Measurements from ENCODE around the gene PARL.

PARL gene

DNA sequence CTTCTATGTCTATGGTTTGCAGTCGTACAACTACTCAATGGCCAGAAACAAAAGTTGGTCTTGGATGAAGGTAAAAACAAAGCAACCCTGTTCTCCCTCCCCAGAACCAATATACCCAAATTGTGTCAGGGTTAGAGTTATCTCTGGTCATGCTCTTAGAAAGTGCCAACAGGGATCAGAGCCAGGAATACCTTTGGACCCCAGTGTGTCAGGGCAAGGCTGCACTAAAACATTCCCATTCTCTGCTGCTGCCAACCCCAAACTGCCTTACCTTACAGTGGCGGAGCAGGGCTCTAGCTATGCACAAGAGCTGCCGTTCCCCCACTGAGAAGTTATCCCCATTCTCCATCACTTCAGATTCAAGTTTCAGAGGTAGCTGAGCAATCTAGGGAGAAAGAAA is 42.4 kb upstream of the PARL start:
- Histone ChIP-seq H3K79me2 (ENCODE audit: low read length) (no peaks in the 10 kb centered on the region), H2AFZ (ENCODE audit: low read depth, low read length) (no peak overlapping the region), H3K4me1 (ENCODE audit: low read length) (no peaks in the 10 kb centered on the region), H3K27me3 (ENCODE audit: low read depth, low read length) (no peaks in the 10 kb centered on the region), H3K36me3 (replicated peaks; ENCODE audit: low read depth, low read length) (no peaks in the 10 kb centered on the region), H3K4me3 (ENCODE audit: low read length) (no peak overlapping the region), H3K9me3 (ENCODE audit: insufficient read depth, low read length) (no peaks in the 10 kb centered on the region), H3K9ac (ENCODE audit: low read length) (no peak overlapping the region), H3K27ac (ENCODE audit: low read length) (no peak overlapping the region), H4K20me1 (ENCODE audit: insufficient read depth, low read length) (no peaks in the 10 kb centered on the region), H3K4me2 (ENCODE audit: low read length) (no peak overlapping the region)
- TF ChIP-seq EZH2phosphoT487 (IDR thresholded peaks at IDR 0.05; ENCODE audit: low read depth) = no peak
- no peak for TF ChIP-seq CTCF (IDR thresholded peaks at IDR 0.05; ENCODE audit: low read depth, low read length)

GRCh38 chr3:183924956-183925355 is 40.3 kb upstream of the PARL start:
- no peak overlapping the region for H3K4me3 ChIP-seq (ENCODE audit: low read length)
- no peaks in the 10 kb centered on the region for H3K27me3 ChIP-seq (ENCODE audit: low read depth, low read length)
- H3K36me3 ChIP-seq (replicated peaks; ENCODE audit: low read depth, low read length) = no peaks in the 10 kb centered on the region
- no peaks in the 10 kb centered on the region for H3K79me2 ChIP-seq (ENCODE audit: low read length)
- no peak overlapping the region for H3K9ac ChIP-seq (ENCODE audit: low read length)
- H4K20me1 ChIP-seq (ENCODE audit: insufficient read depth, low read length) = no peaks in the 10 kb centered on the region
- no peak for TF ChIP-seq EZH2phosphoT487 (IDR thresholded peaks at IDR 0.05; ENCODE audit: low read depth)
- H2AFZ ChIP-seq (ENCODE audit: low read depth, low read length) = no peak overlapping the region
- H3K27ac ChIP-seq (ENCODE audit: low read length) = no peak overlapping the region
- no peaks in the 10 kb centered on the region for H3K9me3 ChIP-seq (ENCODE audit: insufficient read depth, low read length)
- H3K4me1 ChIP-seq (ENCODE audit: low read length) = no peaks in the 10 kb centered on the region
- no peak overlapping the region for H3K4me2 ChIP-seq (ENCODE audit: low read length)

GRCh38 chr3:183924543-183924942 is 39.9 kb upstream of the PARL start:
- H3K4me3 ChIP-seq (ENCODE audit: low read length) = no peak overlapping the region
- H3K4me1 ChIP-seq (ENCODE audit: low read length) = no peaks in the 10 kb centered on the region
- no peaks in the 10 kb centered on the region for H3K79me2 ChIP-seq (ENCODE audit: low read length)
- no peaks in the 10 kb centered on the region for H3K9me3 ChIP-seq (ENCODE audit: insufficient read depth, low read length)
- H3K27ac ChIP-seq (ENCODE audit: low read length) = no peak overlapping the region
- H4K20me1 ChIP-seq (ENCODE audit: insufficient read depth, low read length) = no peaks in the 10 kb centered on the region
- H3K27me3 ChIP-seq (ENCODE audit: low read depth, low read length) = no peaks in the 10 kb centered on the region
- no peak overlapping the region for H2AFZ ChIP-seq (ENCODE audit: low read depth, low read length)
- no peak overlapping the region for H3K4me2 ChIP-seq (ENCODE audit: low read length)
- TF ChIP-seq CTCF (IDR thresholded peaks at IDR 0.05; ENCODE audit: low read depth, low read length) (no peak), EZH2phosphoT487 (IDR thresholded peaks at IDR 0.05; ENCODE audit: low read depth) (no peak)
- no peak overlapping the region for H3K9ac ChIP-seq (ENCODE audit: low read length)
- no peaks in the 10 kb centered on the region for H3K36me3 ChIP-seq (replicated peaks; ENCODE audit: low read depth, low read length)

- H3K9ac ChIP-seq (ENCODE audit: low read length) = no peak overlapping the region
- H3K27ac ChIP-seq (ENCODE audit: low read length) = no peak overlapping the region
- no peak overlapping the region for H2AFZ ChIP-seq (ENCODE audit: low read depth, low read length)
- no peak for TF ChIP-seq EZH2phosphoT487 (IDR thresholded peaks at IDR 0.05; ENCODE audit: low read depth)
- no peaks in the 10 kb centered on the region for H3K79me2 ChIP-seq (ENCODE audit: low read length)
- H3K36me3 ChIP-seq (replicated peaks; ENCODE audit: low read depth, low read length) = no peaks in the 10 kb centered on the region
- no peak overlapping the region for H3K4me2 ChIP-seq (ENCODE audit: low read length)
- 0 out of 2 replicates have a peak, but pooled peaks cover 6% of the 10 kb centered on the region for H3K27me3 ChIP-seq (ENCODE audit: low read depth, low read length)
- H4K20me1 ChIP-seq (ENCODE audit: insufficient read depth, low read length) = no peaks in the 10 kb centered on the region
- no peaks in the 10 kb centered on the region for H3K9me3 ChIP-seq (ENCODE audit: insufficient read depth, low read length)
- H3K4me3 ChIP-seq (ENCODE audit: low read length) = no peak overlapping the region
- peaks cover under 1% of the 10 kb centered on the region; the same call in 1 of the 2 replicates for H3K4me1 ChIP-seq (ENCODE audit: low read length)
Measured at GRCh38 chr3:183922421-183922820, 37.7 kb upstream of the PARL start.

DNA sequence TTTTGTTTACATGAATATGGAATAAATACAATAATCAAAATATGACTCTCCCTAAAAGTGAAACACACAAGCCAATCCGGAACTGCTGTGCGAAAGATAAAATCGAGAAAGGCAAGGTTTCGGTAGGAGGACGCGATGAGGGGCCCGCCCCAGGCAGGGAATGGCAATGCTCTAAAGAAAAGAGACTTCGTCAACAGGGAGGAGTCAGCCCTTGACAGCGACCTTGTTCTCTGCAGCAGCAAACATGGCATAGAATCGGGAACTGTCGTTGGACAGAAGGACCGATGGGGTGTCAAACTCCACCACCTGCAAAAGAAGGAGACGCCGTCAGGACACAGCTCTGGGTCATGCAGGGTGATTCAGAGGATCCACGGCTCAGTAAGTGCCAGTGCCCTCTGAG is 36.4 kb upstream of the PARL start:
- H3K9me3 ChIP-seq (ENCODE audit: insufficient read depth, low read length) = no peaks in the 10 kb centered on the region

More for the DNA sequence above, 36.4 kb upstream of the PARL start:
- H4K20me1 ChIP-seq (ENCODE audit: insufficient read depth, low read length) = no peaks in the 10 kb centered on the region
- no peak overlapping the region for H2AFZ ChIP-seq (ENCODE audit: low read depth, low read length)
- 0 out of 2 replicates have a peak, but pooled peaks cover 9% of the 10 kb centered on the region for H3K27me3 ChIP-seq (ENCODE audit: low read depth, low read length)
- no peak overlapping the region for H3K9ac ChIP-seq (ENCODE audit: low read length)
- H3K27ac ChIP-seq (ENCODE audit: low read length) = no peak overlapping the region
- H3K4me1 ChIP-seq (ENCODE audit: low read length) = peaks cover 8% of the 10 kb centered on the region
- no peak overlapping the region for H3K4me2 ChIP-seq (ENCODE audit: low read length)
- no peaks in the 10 kb centered on the region for H3K36me3 ChIP-seq (replicated peaks; ENCODE audit: low read depth, low read length)
- H3K4me3 ChIP-seq (ENCODE audit: low read length) = no peak overlapping the region
- no peaks in the 10 kb centered on the region for H3K79me2 ChIP-seq (ENCODE audit: low read length)
- TF ChIP-seq EZH2phosphoT487 (IDR thresholded peaks at IDR 0.05; ENCODE audit: low read depth) (no peak), CTCF (IDR thresholded peaks at IDR 0.05; ENCODE audit: low read depth, low read length) (no peak)

Measured in OCI-LY3 (cell line).